HFF-Myc (cell line): ENCODE measurements around the gene MLXIPL.

Experiments
- DNase-seq: peaks from one replicate; pipeline ENCODE4 v3.0.0-alpha.2; 2011; ENCODE audit warnings: low read depth; ENCODE audit errors: extremely low read depth
- H3K4me3 ChIP-seq: replicated peaks from 2 replicates; pipeline ENCODE4 v1.5.1; 2011; ENCODE audit warnings: low read depth, mild to moderate bottlenecking, control low read depth, low read length
- CTCF ChIP-seq: IDR thresholded peaks from 2 replicates; pipeline ENCODE4 v1.5.1; 2012; ENCODE audit warnings: mild to moderate bottlenecking, low read depth, low read length, control low read depth; ENCODE audit errors: missing control alignments

MLXIPL gene

GRCh38 chr7:73631558-73631957 lies 7.2 kb upstream of the MLXIPL start:
- no peak overlapping the region for H3K4me3 ChIP-seq
- no peak for TF ChIP-seq CTCF
- DNase-seq, result no peak

GRCh38 chr7:73628504-73628903 lies 4.2 kb upstream of the MLXIPL start:
- H3K4me3 ChIP-seq, result no peak overlapping the region
- TF ChIP-seq CTCF, result no peak
- DNase-seq, result no peak

GRCh38 chr7:73626814-73627213 lies 2.5 kb upstream of the MLXIPL start:
- DNase-seq, result no peak
- TF ChIP-seq CTCF, result peak; percentile 24

GRCh38 chr7:73625276-73625675 lies 954 bp upstream of the MLXIPL start:
- DNase-seq, result no peak
- H3K4me3 ChIP-seq, result no peak overlapping the region
- no peak for TF ChIP-seq CTCF

More at GRCh38 chr7:73626814-73627213, 2.5 kb upstream of the MLXIPL start:
- no peak overlapping the region for H3K4me3 ChIP-seq

- TF ChIP-seq CTCF, result no peak
- H3K4me3 ChIP-seq, result no peak overlapping the region
- DNase-seq, result no peak
These were observed 313 bp upstream of the MLXIPL start for GRCh38 chr7:73624669-73625001.

GRCh38 chr7:73622909-73623797 lies 1.2 kb downstream of the MLXIPL start:
- no peak for DNase-seq
- TF ChIP-seq CTCF, result no peak
- H3K4me3 ChIP-seq, result no peak overlapping the region
